ENCODE results near the gene EVPL. TPM values are rescaled to one million over a fixed set of nuclear protein-coding genes. Genes with fewer than 3 reads are reported as not detected.
A peak's percentile ranks its signal among the peaks of the same experiment; 100 is the strongest.

Gene EVPL
- total RNA-seq, 1 donor from 2014 or later, result 0.09 TPM

DNA sequence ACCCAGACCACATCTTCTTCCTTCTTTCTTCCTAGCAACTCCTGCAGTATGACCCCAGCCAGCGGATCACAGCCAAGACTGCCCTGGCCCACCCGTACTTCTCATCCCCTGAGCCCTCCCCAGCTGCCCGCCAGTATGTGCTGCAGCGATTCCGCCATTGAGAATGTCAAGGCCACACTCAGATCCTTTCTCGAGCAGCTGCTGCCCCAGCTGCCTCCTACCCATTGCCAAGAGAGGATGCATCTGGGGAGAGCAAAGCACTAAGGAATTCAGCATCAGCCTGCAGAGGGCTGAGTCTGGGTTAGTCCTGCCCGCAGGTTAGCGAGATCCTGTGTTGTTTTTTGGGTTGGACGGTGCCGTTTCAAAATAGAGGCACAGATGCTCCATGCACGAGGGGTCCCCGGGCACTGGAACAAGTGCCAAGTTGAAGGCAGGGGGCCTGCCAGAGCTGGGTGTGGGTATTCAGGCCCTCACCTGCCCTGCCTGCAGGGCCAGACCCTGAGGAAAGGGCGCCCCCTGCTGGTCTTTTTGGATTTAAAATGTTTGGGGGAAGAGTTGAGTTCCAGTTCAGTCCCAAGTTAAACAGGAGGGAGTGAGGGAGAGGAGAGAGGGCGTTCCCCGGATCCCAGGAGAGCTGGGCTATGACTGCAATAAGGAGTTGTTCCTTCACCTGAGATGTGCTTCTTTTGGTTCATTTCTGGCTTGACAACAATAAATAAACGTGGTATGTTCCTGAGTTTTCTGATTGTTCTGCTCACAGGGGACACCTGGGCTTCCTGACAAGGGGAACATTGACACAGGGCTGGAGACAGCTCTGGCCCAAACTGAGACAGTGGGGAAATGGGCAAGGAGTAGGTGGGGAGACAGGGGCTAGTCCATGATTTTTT, 21.6 kb downstream of the EVPL start:
- H3K27me3 Mint-ChIP-seq, result no peaks in the 10 kb centered on the region
- DNase-seq, result peak; percentile 96
- peaks cover 5% of the 10 kb centered on the region for H3K4me1 Mint-ChIP-seq
- intact Hi-C loops (cut with micrococcal nuclease), result loop anchor here (1.0 kb wide), 1 partner anchor 100 kb away; no protein-coding TSS in a partner anchor
- no peak overlapping the region for H3K4me3 Mint-ChIP-seq
- peak overlapping the region; percentile 34 for H3K27ac Mint-ChIP-seq
- no peaks in the 10 kb centered on the region for H3K9me3 Mint-ChIP-seq
- peaks cover 2% of the 10 kb centered on the region for H3K36me3 Mint-ChIP-seq (ENCODE audit: low read depth)

DNA sequence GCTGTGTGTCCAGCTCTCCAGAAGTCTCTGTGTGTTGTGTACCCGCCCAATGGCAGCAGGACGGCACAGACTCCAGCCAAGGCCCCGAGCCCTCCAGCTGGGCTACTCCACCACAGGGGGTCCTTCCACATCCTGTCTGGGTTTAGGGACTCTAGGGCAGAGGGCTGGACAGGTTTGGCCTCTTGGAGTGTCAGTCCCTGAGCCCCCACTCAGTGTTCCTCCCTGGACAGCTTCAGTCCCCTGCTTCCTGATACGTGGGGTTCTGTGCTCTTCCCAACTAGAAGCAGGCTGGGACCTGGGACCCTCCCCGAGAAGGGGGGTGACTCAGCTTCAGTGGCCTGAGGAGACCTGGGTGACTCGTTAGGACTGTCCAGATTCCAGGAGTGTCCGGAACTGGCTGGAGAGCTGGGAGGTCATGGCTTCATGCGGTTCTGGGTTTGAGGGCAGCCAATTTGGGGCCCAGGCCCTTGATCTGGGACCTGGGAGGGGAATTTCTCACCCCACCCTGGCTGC, 22.3 kb downstream of the EVPL start:
- H3K4me1 Mint-ChIP-seq, result peaks cover 5% of the 10 kb centered on the region
- no peak for DNase-seq
- intact Hi-C loops (cut with micrococcal nuclease), result loop anchor here (1.0 kb wide), 1 partner anchor 100 kb away; no protein-coding TSS in a partner anchor
- no peak overlapping the region for H3K4me3 Mint-ChIP-seq
- H3K27ac Mint-ChIP-seq, result no peak overlapping the region
- H3K36me3 Mint-ChIP-seq (ENCODE audit: low read depth), result peaks cover 2% of the 10 kb centered on the region
- H3K9me3 Mint-ChIP-seq, result no peaks in the 10 kb centered on the region
- H3K27me3 Mint-ChIP-seq, result no peaks in the 10 kb centered on the region

- no peak overlapping the region for H3K4me3 Mint-ChIP-seq
- H3K27ac Mint-ChIP-seq, result no peak overlapping the region
- intact Hi-C loops (cut with micrococcal nuclease), result no loop called here
- H3K36me3 Mint-ChIP-seq (ENCODE audit: low read depth), result peaks cover 2% of the 10 kb centered on the region
- peaks cover 5% of the 10 kb centered on the region for H3K4me1 Mint-ChIP-seq
- no peaks in the 10 kb centered on the region for H3K27me3 Mint-ChIP-seq
- no peaks in the 10 kb centered on the region for H3K9me3 Mint-ChIP-seq
- no peak for DNase-seq
Measured at GRCh38 chr17:76003915-76004314, 23.2 kb downstream of the EVPL start.

DNA sequence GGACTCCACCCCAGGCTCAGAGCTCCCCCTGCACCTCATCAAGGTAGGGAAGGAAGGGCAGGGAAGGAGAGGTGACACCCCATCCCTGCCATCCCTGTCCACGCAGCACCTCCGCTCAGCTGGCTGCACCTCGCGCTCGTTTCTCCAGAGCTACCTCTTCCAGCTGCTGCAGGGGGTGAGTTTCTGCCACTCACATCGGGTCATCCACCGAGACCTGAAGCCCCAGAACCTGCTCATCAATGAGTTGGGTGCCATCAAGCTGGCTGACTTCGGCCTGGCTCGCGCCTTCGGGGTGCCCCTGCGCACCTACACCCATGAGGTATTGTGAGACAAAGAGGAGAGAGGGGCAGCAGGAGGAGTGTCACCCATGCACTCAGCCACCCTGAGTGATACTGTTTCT, 25.0 kb downstream of the EVPL start:
- DNase-seq, result no peak
- intact Hi-C loops (cut with micrococcal nuclease), result no loop called here
- Mint-ChIP-seq H3K27ac (no peak overlapping the region), H3K4me1 (peaks cover 12% of the 10 kb centered on the region), H3K36me3 (ENCODE audit: low read depth) (peaks cover 2% of the 10 kb centered on the region), H3K9me3 (no peaks in the 10 kb centered on the region), H3K4me3 (no peak overlapping the region), H3K27me3 (no peaks in the 10 kb centered on the region)

- intact Hi-C loops (cut with micrococcal nuclease), result no loop called here
- H3K4me3 Mint-ChIP-seq, result no peak within 1 kb of the TSS
- no peak for DNase-seq
- no peaks in the 10 kb centered on the region for H3K9me3 Mint-ChIP-seq
- H3K36me3 Mint-ChIP-seq (ENCODE audit: low read depth), result peaks cover 2% of the 10 kb centered on the region
- no peaks in the 10 kb centered on the region for H3K27me3 Mint-ChIP-seq
- H3K4me1 Mint-ChIP-seq, result peaks cover 19% of the 10 kb centered on the region
- H3K27ac Mint-ChIP-seq, result no peak within 1 kb of the TSS
Measured at GRCh38 chr17:76000755-76001521, 26.2 kb downstream of the EVPL start, which contains the start of gene CDK3. CDK3 (plus strand) TSS chr17:76000855; CDS start chr17:76001426, 571 bp downstream.

DNA sequence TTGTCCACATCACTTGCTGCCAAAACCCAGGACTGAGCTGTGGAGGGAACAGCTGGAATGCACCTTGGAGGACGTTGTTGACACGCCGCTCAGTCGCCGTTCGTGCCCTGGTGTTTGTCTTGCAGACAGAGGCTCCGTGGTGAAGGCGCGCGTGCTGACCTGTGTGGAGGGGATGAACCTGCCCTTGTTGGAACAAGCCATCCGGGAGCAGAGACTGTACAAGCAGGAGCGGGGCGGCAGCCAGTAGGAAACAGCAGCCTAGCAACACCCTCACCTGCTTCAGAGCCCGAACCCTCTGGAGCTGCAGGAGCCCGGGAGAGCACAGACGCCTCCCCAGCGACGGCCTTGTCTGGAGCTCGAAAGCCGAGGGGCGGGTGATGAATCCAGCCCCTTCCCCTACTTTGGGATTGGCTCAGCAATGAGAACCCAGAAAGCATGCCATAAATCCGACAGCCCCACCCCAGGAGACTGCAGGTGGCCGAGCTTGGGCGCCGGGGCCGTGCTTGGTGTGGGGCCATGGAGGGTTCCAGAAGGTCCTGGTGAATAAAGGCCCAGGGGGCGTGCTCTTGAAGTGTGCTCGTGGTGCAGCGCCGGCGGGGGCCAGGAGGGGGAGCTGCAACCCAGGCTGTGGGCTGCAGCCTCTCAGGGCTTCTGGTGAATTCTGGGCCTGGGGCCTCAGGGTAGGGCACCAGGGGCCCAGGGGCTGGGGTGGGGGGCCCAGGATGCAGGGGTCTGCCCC, 26.9 kb downstream of the EVPL start:
- DNase-seq, result peak; percentile 92
- no peaks in the 10 kb centered on the region for H3K27me3 Mint-ChIP-seq
- H3K27ac Mint-ChIP-seq, result no peak overlapping the region
- peaks cover 17% of the 10 kb centered on the region for H3K4me1 Mint-ChIP-seq
- peaks cover 2% of the 10 kb centered on the region for H3K36me3 Mint-ChIP-seq (ENCODE audit: low read depth)
- no peaks in the 10 kb centered on the region for H3K9me3 Mint-ChIP-seq
- no peak overlapping the region for H3K4me3 Mint-ChIP-seq
- intact Hi-C loops (cut with micrococcal nuclease), result no loop called here

DNA sequence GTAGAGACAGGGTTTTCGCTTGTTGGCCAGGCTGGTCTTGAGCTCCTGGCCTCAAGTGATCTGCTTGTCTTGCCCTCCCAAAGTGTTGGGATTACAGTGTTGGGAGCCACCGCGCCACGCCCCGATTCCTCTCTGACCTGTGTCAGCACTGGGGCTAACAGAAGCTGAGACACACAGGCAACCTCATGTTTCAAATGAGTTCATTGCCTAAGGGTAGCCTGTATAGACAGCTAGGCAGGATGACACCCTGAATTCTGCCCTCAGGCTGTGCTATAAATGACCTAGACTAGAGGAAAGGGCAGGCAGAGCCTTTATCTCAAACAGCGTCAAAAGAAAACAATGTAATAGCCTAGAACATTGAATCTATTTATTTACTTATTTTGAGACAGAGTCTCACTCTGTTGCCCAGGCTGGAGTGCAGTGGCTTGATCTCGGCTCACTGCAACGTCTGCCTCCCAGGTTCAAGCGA, 28.7 kb downstream of the EVPL start:
- no peak overlapping the region for H3K4me3 Mint-ChIP-seq
- H3K27ac Mint-ChIP-seq, result peak overlapping the region; percentile 29
- no peaks in the 10 kb centered on the region for H3K27me3 Mint-ChIP-seq

GRCh38 chr17:75996665-75997590, 30.2 kb downstream of the EVPL start:
- Mint-ChIP-seq H3K9me3 (no peaks in the 10 kb centered on the region), H3K36me3 (ENCODE audit: low read depth) (peaks cover 4% of the 10 kb centered on the region), H3K27me3 (no peaks in the 10 kb centered on the region), H3K4me3 (peak overlapping the region; percentile 65), H3K27ac (peak overlapping the region; percentile 79), H3K4me1 (peaks cover 19% of the 10 kb centered on the region)
- peak; percentile 83 for DNase-seq
- intact Hi-C loops (cut with micrococcal nuclease), result loop anchor here (2.0 kb wide), 1 partner anchor 18 kb away; the partner anchor contains the start of genes ACOX1 and TEN1

More for the DNA sequence above, 28.7 kb downstream of the EVPL start:
- no peak for DNase-seq
- Mint-ChIP-seq H3K36me3 (ENCODE audit: low read depth) (peaks cover 3% of the 10 kb centered on the region), H3K9me3 (no peaks in the 10 kb centered on the region), H3K4me1 (peaks cover 19% of the 10 kb centered on the region)
- intact Hi-C loops (cut with micrococcal nuclease), result no loop called here

GRCh38 chr17:75995385-75995925, 31.7 kb downstream of the EVPL start:
- Mint-ChIP-seq H3K27me3 (no peaks in the 10 kb centered on the region), H3K9me3 (no peaks in the 10 kb centered on the region), H3K4me1 (peaks cover 19% of the 10 kb centered on the region), H3K36me3 (ENCODE audit: low read depth) (peaks cover 8% of the 10 kb centered on the region), H3K27ac (peak overlapping the region; percentile 71), H3K4me3 (no peak overlapping the region)
- no peak for DNase-seq
- intact Hi-C loops (cut with micrococcal nuclease), result no loop called here

DNA sequence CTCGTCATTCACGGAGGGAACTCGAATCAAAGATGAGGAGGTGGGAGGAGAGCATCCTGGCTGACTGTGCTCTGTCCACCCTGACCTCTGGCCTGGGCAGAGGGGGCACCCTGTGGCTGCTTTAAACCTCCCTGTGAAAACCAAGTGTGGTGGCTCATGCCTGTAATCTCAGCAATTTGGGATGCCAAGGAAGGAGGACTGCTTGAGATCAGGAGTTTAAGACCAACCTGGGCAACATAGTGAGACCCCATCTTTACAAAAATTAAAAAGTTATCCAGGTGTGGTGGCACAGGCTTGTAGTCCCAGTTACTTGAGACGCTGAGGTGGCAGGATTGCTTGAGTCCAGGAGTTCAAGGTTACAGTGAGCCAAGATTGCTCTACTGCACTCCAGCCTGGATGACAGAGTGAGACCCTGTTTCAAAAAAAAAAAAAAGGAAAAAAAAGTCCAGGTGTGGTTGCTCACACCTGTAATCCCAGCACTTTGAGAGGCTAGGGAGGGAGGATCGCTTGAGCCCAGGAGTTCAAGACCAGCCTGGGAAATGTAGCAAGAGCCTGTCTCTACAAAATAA, 32.2 kb downstream of the EVPL start:
- Mint-ChIP-seq H3K27ac (no peak overlapping the region), H3K27me3 (no peaks in the 10 kb centered on the region), H3K9me3 (no peaks in the 10 kb centered on the region), H3K36me3 (ENCODE audit: low read depth) (peaks cover 8% of the 10 kb centered on the region), H3K4me1 (peaks cover 19% of the 10 kb centered on the region), H3K4me3 (no peak overlapping the region)
- no peak for DNase-seq
- intact Hi-C loops (cut with micrococcal nuclease), result no loop called here

DNA sequence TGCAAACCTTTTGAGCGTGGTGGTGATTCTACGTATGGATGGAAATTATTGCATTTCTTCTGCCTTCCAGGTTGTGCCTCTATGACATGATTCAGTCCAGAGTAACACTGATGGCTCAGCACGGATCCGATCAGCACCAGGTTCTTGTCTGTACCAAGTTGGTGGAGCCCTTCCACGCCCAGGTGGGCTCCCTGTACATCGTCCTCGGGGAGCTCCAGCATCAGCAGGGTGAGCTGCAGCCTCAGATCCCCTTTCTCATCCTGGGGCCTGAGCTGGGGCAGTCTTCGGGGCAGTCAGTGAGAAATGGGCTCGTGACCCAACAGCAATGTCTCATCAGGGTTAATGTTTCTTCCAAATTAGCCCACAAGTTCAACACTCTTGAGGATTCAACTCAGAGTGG, 35.7 kb downstream of the EVPL start:
- Mint-ChIP-seq H3K9me3 (no peaks in the 10 kb centered on the region), H3K27ac (no peak overlapping the region), H3K27me3 (no peaks in the 10 kb centered on the region), H3K4me1 (peaks cover 5% of the 10 kb centered on the region), H3K4me3 (no peak overlapping the region), H3K36me3 (ENCODE audit: low read depth) (peaks cover 8% of the 10 kb centered on the region)
- DNase-seq, result no peak
- intact Hi-C loops (cut with micrococcal nuclease), result no loop called here

DNA sequence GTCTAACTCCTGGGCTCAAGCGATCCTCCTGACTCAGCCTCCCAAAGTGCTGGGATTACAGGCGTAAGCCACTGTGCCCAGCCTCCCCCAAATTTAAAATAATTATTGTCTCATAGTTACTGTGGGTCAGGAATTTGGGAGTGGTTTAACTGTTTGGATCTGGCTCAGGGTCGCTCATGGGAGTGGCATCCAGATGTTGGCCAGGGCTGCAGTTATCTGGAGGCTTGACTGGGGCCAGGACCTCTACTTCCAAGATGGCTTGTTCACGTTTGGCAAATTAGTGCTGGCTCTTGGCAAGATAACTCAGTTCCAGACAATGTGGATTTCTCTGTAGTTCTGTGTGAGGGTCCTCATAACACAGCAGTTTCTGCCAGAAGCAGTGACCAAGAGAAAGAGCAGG, 40.1 kb downstream of the EVPL start:
- no peak for DNase-seq
- peaks cover 4% of the 10 kb centered on the region for H3K36me3 Mint-ChIP-seq (ENCODE audit: low read depth)
- H3K4me1 Mint-ChIP-seq, result peaks cover 1% of the 10 kb centered on the region
- H3K9me3 Mint-ChIP-seq, result no peaks in the 10 kb centered on the region
- no peak overlapping the region for H3K4me3 Mint-ChIP-seq
- no peak overlapping the region for H3K27ac Mint-ChIP-seq
- H3K27me3 Mint-ChIP-seq, result no peaks in the 10 kb centered on the region
- intact Hi-C loops (cut with micrococcal nuclease), result no loop called here
